ENCODE measurements around the gene KNCN. TPM values are rescaled to one million over a fixed set of nuclear protein-coding genes. Genes with fewer than 3 reads are reported as not detected.

Gene KNCN
- total and polyA plus RNA-seq, 9 donors: 0.20 to 0.24 TPM; not detected in 7

DNA sequence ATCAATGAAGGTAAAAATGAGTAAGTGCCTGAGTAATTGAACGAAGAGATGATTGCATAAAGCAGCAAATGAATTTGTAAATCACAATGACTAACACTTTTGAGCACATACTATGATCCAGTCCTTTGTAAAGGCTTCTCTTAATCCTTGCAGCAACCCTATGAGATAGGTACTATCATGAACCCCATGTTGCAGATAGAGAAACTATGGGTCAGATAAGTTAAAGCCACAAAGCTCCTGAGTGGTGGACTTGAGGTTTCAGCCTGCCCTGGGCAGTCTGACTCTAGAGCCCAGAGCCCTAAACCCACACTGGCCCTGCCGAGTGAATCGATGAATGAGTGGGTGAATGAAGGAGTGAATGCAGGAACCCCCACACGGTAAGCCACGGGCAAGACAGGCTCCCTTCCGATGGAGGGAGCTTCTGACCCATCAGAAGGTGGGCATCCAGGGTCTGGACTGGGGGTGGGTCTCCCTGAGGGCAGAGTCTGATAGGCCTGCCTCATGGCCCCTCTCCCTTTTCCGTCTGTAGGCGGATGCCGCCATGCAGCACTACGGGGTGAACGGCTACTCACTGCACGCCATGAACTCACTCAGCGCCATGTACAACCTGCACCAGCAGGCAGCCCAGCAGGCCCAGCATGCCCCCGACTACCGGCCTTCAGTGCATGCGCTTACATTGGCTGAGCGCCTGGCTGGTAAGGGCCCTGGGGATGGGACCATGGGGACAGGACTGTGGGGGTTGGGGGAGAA is 44.8 kb downstream of the KNCN start:
- DNase-seq: no peak
- no peaks in the 10 kb centered on the region for H3K9me3 ChIP-seq (replicated peaks; ENCODE audit: control insufficient read depth, low read depth, low read length)
- H3K4me1 ChIP-seq (ENCODE audit: control insufficient read depth, insufficient read depth, low read length): no peaks in the 10 kb centered on the region
- H3K4me3 ChIP-seq (ENCODE audit: low read length): no peak overlapping the region
- 71% methylated on average over 9 of the region's 17 CpGs for WGBS (ENCODE audit: insufficient coverage)
- no peak overlapping the region for H3K27ac ChIP-seq (ENCODE audit: low read length)
- no peaks in the 10 kb centered on the region for H3K36me3 ChIP-seq (ENCODE audit: control insufficient read depth, insufficient read depth, low read length)
- peaks cover 24% of the 10 kb centered on the region for H3K27me3 ChIP-seq (ENCODE audit: control insufficient read depth, insufficient read depth, low read length)

DNA sequence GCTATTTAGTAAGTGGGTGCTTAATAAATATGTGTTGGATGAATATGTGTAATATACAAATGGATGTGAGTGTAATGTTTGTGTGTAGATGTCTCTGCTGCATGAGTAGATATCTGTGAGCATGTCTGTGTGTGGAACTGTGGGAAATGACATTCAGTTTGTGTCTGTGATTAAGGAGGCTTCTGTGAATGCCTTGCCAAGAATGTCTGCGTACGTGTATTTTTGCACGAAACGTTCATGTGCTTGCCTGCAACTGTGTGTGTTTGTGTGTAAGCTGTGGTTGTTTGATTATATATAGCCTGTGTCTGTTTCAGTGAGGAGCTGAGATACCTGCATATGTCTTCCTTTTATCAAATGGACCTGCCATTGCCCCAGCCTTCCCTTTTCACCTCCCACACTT is 48.0 kb downstream of the KNCN start:
- DNase-seq: no peak
- Histone ChIP-seq H3K4me1 (ENCODE audit: control insufficient read depth, insufficient read depth, low read length) (no peaks in the 10 kb centered on the region), H3K36me3 (ENCODE audit: control insufficient read depth, insufficient read depth, low read length) (no peaks in the 10 kb centered on the region), H3K27me3 (ENCODE audit: control insufficient read depth, insufficient read depth, low read length) (peaks cover 30% of the 10 kb centered on the region), H3K27ac (ENCODE audit: low read length) (no peak overlapping the region), H3K9me3 (replicated peaks; ENCODE audit: control insufficient read depth, low read depth, low read length) (no peaks in the 10 kb centered on the region), H3K4me3 (ENCODE audit: low read length) (no peak overlapping the region)
- WGBS (ENCODE audit: insufficient coverage): no CpG with 5 or more reads among the region's 4 CpGs

DNA sequence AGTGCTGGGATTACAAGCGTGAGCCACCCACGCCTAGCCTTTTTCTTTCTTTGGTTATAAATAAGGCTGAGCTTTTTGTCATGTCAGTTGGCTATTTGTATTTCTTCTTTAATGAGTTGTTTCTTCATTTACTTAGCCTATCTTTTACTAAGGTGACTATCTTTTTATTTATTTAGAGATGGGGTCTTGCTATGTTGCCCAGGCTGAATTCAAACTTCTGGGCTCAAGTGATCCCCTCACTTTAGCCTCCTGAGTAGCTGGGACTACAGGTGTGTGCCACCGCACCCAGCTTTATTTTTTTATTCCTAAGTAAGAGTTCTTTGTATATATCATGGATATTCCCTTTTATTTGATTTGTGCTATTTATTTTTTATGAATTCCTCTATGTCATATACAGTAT is 49.9 kb downstream of the KNCN start:
- WGBS (ENCODE audit: insufficient coverage): no CpG with 5 or more reads among the region's 3 CpGs

GRCh38 chr1:46497665-46498064 is 53.8 kb downstream of the KNCN start:
- 88% methylated on average over 13 of the region's 19 CpGs for WGBS (ENCODE audit: insufficient coverage)

More for the DNA sequence above, 49.9 kb downstream of the KNCN start:
- Histone ChIP-seq H3K9me3 (replicated peaks; ENCODE audit: control insufficient read depth, low read depth, low read length) (no peaks in the 10 kb centered on the region), H3K27me3 (ENCODE audit: control insufficient read depth, insufficient read depth, low read length) (peaks cover 31% of the 10 kb centered on the region), H3K27ac (ENCODE audit: low read length) (no peak overlapping the region), H3K4me3 (ENCODE audit: low read length) (no peak overlapping the region), H3K36me3 (ENCODE audit: control insufficient read depth, insufficient read depth, low read length) (no peaks in the 10 kb centered on the region), H3K4me1 (ENCODE audit: control insufficient read depth, insufficient read depth, low read length) (no peaks in the 10 kb centered on the region)
- DNase-seq: no peak

GRCh38 chr1:46497020-46497419 is 54.4 kb downstream of the KNCN start:
- Histone ChIP-seq H3K9me3 (replicated peaks; ENCODE audit: control insufficient read depth, low read depth, low read length) (no peaks in the 10 kb centered on the region), H3K27me3 (ENCODE audit: control insufficient read depth, insufficient read depth, low read length) (peaks cover 62% of the 10 kb centered on the region), H3K27ac (ENCODE audit: low read length) (no peak overlapping the region), H3K4me1 (ENCODE audit: control insufficient read depth, insufficient read depth, low read length) (no peaks in the 10 kb centered on the region), H3K36me3 (ENCODE audit: control insufficient read depth, insufficient read depth, low read length) (no peaks in the 10 kb centered on the region), H3K4me3 (ENCODE audit: low read length) (no peak overlapping the region)
- no peak for DNase-seq
- WGBS (ENCODE audit: insufficient coverage): 70% methylated on average over 1 of the region's 3 CpGs

More at GRCh38 chr1:46497665-46498064, 53.8 kb downstream of the KNCN start:
- Histone ChIP-seq H3K4me3 (ENCODE audit: low read length) (no peak overlapping the region), H3K36me3 (ENCODE audit: control insufficient read depth, insufficient read depth, low read length) (no peaks in the 10 kb centered on the region), H3K9me3 (replicated peaks; ENCODE audit: control insufficient read depth, low read depth, low read length) (no peaks in the 10 kb centered on the region), H3K27me3 (ENCODE audit: control insufficient read depth, insufficient read depth, low read length) (peaks cover 61% of the 10 kb centered on the region), H3K4me1 (ENCODE audit: control insufficient read depth, insufficient read depth, low read length) (no peaks in the 10 kb centered on the region), H3K27ac (ENCODE audit: low read length) (no peak overlapping the region)
- no peak for DNase-seq

DNA sequence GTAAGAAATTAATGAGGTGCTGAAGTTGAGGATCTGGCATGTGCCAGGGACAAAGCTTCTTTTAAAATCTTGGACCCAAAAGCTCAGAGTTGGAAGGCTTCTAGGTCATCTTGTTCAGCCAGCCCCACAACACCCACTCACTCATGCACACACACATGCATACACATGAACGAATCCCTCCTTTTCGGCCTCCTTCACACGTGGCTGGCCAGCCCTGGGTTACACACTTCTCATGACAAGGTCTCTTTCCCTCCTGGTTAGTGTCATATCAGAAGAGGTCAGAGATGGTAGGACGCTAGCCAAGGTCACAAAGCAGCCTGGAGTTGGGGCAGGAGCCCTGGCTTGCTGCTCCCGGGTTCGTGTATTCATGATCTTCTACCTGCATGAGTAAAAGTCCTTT is 54.9 kb downstream of the KNCN start:
- Histone ChIP-seq H3K27ac (ENCODE audit: low read length) (no peak overlapping the region), H3K4me3 (ENCODE audit: low read length) (no peak overlapping the region), H3K9me3 (replicated peaks; ENCODE audit: control insufficient read depth, low read depth, low read length) (no peaks in the 10 kb centered on the region), H3K4me1 (ENCODE audit: control insufficient read depth, insufficient read depth, low read length) (no peaks in the 10 kb centered on the region), H3K27me3 (ENCODE audit: control insufficient read depth, insufficient read depth, low read length) (peaks cover 66% of the 10 kb centered on the region), H3K36me3 (ENCODE audit: control insufficient read depth, insufficient read depth, low read length) (no peaks in the 10 kb centered on the region)
- 78% methylated on average over 4 of the region's 6 CpGs for WGBS (ENCODE audit: insufficient coverage)
- no peak for DNase-seq

DNA sequence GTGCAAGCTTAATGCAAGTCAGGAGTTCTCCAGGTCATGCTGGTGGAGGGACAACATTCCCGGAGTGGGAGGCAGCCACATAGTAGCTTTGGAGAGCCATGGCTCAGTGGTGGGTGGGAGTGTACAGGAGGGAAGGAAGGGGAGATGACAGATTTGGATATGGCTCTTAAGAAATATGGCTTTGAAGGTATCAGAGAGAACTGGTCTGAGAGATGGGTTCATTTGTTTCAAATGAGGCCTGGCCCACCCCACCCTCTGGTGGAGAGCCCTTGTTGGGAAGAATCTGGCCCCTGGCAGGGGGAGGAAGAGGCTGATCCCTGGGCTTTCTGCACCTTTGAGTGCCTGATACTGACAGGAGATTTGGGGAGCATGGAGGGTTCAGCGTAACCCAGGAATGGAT is 55.7 kb downstream of the KNCN start:
- 89% methylated on average over 2 of the region's 2 CpGs for WGBS (ENCODE audit: insufficient coverage)
- Histone ChIP-seq H3K4me1 (ENCODE audit: control insufficient read depth, insufficient read depth, low read length) (no peaks in the 10 kb centered on the region), H3K27me3 (ENCODE audit: control insufficient read depth, insufficient read depth, low read length) (peaks cover 70% of the 10 kb centered on the region), H3K27ac (ENCODE audit: low read length) (no peak overlapping the region), H3K9me3 (replicated peaks; ENCODE audit: control insufficient read depth, low read depth, low read length) (no peaks in the 10 kb centered on the region), H3K4me3 (ENCODE audit: low read length) (no peak overlapping the region), H3K36me3 (ENCODE audit: control insufficient read depth, insufficient read depth, low read length) (no peaks in the 10 kb centered on the region)
- DNase-seq: no peak

Other genes starting within 250 kb of the KNCN start
- 49.5 TPM for gene LRRC41, start 248.0 kb downstream of the KNCN start, total RNA-seq
- gene LRRC41, start 248.0 kb downstream of the KNCN start, polyA plus RNA-seq (ENCODE audit: insufficient read depth in 1 of 8, insufficient read length in 8 of 8, low replicate concordance in 1 of 8): 10 to 100 TPM; 50.7 to 65.5 (median 59.8) TPM
- gene UQCRH, start 247.9 kb downstream of the KNCN start, total RNA-seq: 415 TPM
- gene UQCRH, start 247.9 kb downstream of the KNCN start, polyA plus RNA-seq (ENCODE audit: insufficient read depth in 1 of 8, insufficient read length in 8 of 8, low replicate concordance in 1 of 8): 100 to 1,000 TPM; 288 to 407 (median 337) TPM
- 9.0 TPM for gene NSUN4, start 210.8 kb downstream of the KNCN start, total RNA-seq
- gene NSUN4, start 210.8 kb downstream of the KNCN start, polyA plus RNA-seq (ENCODE audit: insufficient read depth in 1 of 8, insufficient read length in 8 of 8, low replicate concordance in 1 of 8): 10 to 100 TPM; 10.6 to 15.5 (median 12.4) TPM
- gene FAAH, start 157.3 kb downstream of the KNCN start, total RNA-seq: 12.6 TPM
- 10 to 100 TPM in 7 of 8 donors, 1 to 10 TPM in 1; 9.7 to 25.8 (median 18.0) TPM for gene FAAH, start 157.3 kb downstream of the KNCN start, polyA plus RNA-seq (ENCODE audit: insufficient read depth in 1 of 8, insufficient read length in 8 of 8, low replicate concordance in 1 of 8)
- gene DMBX1, start 61.8 kb downstream of the KNCN start, total RNA-seq: not detected
- under 1 TPM in 2 of 8 donors, not detected in 6; 0.06 to 0.12 TPM for gene DMBX1, start 61.8 kb downstream of the KNCN start, polyA plus RNA-seq (ENCODE audit: insufficient read depth in 1 of 8, insufficient read length in 8 of 8, low replicate concordance in 1 of 8)
- 19.3 TPM for gene MKNK1, start 52.6 kb upstream of the KNCN start, total RNA-seq
- gene MKNK1, start 52.6 kb upstream of the KNCN start, polyA plus RNA-seq (ENCODE audit: insufficient read depth in 1 of 8, insufficient read length in 8 of 8, low replicate concordance in 1 of 8): 10 to 100 TPM; 19.9 to 32.5 (median 28.8) TPM
- gene MOB3C, start 65.2 kb upstream of the KNCN start, total RNA-seq: 12.6 TPM
- gene MOB3C, start 65.2 kb upstream of the KNCN start, polyA plus RNA-seq (ENCODE audit: insufficient read depth in 1 of 8, insufficient read length in 8 of 8, low replicate concordance in 1 of 8): 10 to 100 TPM; 11.9 to 14.2 (median 12.5) TPM
- gene ATPAF1, start 116.7 kb upstream of the KNCN start, total RNA-seq: 44.2 TPM
- gene ATPAF1, start 116.7 kb upstream of the KNCN start, polyA plus RNA-seq (ENCODE audit: insufficient read depth in 1 of 8, insufficient read length in 8 of 8, low replicate concordance in 1 of 8): 10 to 100 TPM; 42.5 to 59.4 (median 50.9) TPM
- gene TEX38, start 120.2 kb upstream of the KNCN start, total RNA-seq: not detected
- gene TEX38, start 120.2 kb upstream of the KNCN start, polyA plus RNA-seq (ENCODE audit: insufficient read depth in 1 of 8, insufficient read length in 8 of 8, low replicate concordance in 1 of 8): under 1 TPM in 3 of 8 donors, not detected in 5; 0.16 to 0.41 (median 0.18) TPM
- gene EFCAB14, start 167.5 kb upstream of the KNCN start, total RNA-seq: 99.2 TPM
- 100 to 1,000 TPM in 1 of 8 donors, 10 to 100 TPM in 7; 66.6 to 100 (median 89.4) TPM for gene EFCAB14, start 167.5 kb upstream of the KNCN start, polyA plus RNA-seq (ENCODE audit: insufficient read depth in 1 of 8, insufficient read length in 8 of 8, low replicate concordance in 1 of 8)
- gene CYP4B1, start 247.4 kb upstream of the KNCN start, total RNA-seq: not detected
- under 1 TPM in 5 of 8 donors, not detected in 3; 0.08 to 0.34 (median 0.25) TPM for gene CYP4B1, start 247.4 kb upstream of the KNCN start, polyA plus RNA-seq (ENCODE audit: insufficient read depth in 1 of 8, insufficient read length in 8 of 8, low replicate concordance in 1 of 8)